ENCODE measurements around the gene ELOVL3.

Gene ELOVL3

DNA sequence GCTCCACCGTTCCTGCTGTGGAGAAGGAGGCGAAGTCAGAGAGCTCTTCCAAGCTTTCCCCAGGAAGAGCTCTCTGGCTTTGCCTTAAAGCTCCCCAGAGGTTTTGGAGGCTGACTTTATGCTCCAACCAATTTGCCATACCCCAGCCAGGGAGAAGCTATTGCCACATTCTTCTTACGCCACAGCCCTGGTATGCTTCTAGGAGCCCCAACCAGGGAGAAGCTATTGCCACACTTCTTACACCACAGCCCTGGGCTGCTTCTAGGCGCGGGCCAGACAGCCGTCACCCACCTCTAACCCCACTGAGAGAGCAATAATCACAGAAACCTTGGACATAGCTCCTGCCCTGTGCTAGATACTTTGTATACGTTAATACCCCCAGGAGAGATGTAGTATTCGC, 951 bp downstream of the ELOVL3 start:
- DNase-seq, result peak; percentile 78 to 83 (median 79)

DNA sequence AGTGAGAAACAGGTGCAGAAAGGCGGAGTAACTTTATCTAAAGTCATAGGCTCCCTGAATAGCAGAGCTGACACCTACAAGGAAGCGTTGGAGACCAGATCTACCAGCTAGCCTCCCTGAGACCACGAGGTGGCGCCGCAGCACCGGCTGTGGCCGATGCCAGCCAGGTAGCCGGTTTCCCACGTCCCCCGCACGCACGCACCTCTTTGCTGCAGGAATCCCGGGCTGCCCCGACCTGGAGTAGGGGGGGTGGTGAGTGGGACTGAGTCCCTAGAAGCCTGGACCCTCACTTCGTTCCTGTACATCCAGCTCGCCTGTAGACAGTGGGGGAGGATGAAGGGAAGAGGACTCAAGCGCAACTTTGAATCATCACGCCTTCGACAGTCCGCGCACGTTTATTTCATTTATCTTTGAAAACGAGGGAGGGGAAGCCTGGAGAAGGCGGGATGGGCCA, 3.7 kb downstream of the ELOVL3 start:
- DNase-seq, result peak; percentile 80 to 89 (median 85)

DNA sequence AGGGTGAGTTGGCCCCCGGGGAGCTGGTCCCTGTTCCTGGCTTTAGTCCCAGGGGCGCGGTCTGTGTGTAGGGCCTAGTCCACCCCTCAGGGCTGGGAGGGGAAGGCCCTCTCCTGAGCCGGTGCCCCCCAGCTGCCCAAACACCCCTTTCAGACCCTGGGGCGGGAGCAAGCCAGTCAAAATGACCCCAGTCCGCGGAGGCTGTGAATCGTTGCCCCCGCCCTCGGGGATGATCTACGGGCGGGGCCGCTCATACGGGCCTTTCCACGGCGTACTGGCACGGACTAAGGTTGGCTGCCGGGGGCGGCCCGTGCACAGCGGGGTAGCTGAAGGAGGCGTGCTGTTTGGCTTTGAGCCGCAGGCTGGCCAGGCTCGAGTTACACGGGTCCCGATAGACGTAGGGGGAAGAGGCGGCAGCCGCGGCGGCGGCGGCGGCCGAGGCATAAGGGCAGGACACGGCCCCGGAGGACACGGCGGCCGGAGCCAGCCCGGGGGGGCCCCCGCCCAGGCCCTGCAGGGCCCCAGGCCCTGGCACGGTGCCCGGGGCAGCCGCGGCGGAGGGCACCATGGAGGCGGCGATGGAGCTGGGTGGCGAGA, 4.3 kb downstream of the ELOVL3 start:
- peak in 1 of 3 donors; percentile 44 for DNase-seq

DNA sequence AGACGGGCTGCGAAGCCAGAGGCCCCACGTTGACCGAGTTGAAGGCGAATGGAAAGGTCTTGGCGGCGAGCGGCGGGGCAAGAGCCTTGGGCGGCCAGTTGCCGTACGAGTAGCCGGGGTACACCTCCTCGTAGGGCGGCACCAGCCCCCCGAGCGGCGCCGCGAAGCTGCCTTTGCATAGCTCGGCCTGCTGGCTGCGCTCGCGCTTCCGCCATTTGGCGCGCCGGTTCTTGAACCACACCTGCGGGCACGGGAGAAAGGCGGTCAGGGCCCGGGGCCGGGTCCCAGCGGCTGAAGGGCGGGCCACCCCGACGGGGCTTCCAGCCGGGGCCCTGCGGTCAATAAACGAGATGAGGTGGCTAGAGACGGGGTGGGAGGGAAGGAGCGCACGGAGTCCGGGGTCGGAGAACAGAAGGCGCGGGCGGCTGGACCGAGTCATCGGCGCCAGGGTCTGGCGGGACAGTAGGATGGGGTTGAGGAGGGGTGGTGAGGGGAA, 4.8 kb downstream of the ELOVL3 start:
- DNase-seq, result peak in 1 of 3 donors; percentile 46

- peak; percentile 72 to 84 (median 74) for DNase-seq
Observed at GRCh38 chr10:102231357-102232318, 5.5 kb downstream of the ELOVL3 start.

DNA sequence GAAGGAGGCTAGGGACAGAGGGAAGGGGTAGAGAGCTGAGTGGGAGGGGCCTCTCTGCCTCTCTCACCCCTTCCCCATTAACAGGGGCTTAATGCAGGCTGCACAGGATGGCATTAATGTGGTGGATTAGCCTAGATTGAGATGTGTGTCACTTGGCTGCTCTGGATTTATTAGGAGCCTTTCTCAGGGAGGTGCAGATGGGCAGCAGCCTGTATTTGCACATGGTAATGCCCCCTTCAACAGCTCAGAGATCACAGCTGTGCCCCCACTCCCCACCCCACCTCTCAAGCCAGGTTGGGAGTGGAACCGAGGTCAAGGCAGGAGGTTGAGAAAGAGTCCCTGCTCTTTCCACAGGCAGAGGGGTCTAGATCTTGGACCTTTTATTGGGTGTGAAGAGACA, 7.9 kb downstream of the ELOVL3 start:
- DNase-seq, result no peak

- DNase-seq, result no peak
Observed at GRCh38 chr10:102234888-102235597, 8.9 kb downstream of the ELOVL3 start.

DNA sequence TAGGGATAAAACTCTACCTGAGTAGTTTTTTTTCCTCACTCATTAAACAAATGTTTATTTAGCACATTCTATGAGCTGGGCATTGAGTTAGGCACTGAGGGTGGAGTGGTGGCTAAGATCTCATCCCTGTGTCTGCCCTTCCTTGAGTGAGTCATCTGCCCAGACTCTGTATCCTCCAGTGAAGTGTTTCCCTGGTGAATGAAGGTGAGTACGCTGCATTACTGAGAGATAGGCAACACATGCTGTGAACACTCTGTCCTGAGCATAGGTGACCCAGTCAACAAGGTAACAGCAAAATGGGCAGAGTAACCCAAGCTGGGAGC, 9.5 kb downstream of the ELOVL3 start:
- no peak for DNase-seq

DNA sequence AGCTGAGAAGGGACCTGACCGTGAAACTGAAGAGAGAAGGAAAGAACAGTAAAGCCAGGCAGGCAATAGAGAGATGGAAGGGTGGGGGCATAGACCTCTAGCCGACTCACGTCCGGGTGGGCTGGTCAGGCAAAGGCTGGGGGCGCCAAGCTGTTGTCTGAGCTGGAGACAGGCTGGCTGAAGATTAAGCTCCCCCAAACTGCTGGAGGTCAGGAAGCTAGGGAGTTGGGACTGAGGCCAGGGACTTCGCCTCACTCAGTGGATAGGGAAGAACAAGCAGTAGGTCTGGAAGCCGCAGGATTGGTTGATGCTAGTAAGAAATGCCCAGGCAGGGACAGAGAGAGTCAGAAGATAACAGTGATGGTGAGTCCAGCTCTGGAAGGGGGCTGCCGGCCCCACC, 9.9 kb downstream of the ELOVL3 start:
- no peak for DNase-seq

DNA sequence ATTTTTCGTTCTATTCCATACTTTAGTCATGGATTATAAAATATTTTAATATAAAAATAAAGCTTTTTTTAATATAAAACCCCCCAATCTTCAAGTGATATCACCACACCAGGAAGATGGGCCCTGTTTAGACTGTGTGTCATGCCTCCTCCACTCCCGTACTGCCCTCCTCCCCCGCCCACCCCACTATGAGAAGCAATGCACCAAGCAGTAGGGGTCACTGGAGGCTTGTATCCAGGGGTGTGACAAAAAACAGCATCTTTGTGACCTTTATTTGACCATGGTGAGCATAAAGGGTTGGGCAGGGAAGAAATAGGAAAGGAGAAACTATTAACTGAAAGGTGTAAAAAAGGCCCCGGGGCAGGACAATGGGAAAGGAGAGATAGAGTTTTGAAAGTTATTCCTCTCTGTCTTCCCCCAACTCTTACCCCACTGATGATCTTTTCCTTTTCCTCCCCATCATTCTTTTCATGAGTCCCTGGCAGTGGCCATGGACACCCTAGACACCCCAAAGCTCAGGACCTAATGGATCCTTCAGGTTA, 11.7 kb downstream of the ELOVL3 start:
- no peak for DNase-seq

- peak in 1 of 3 donors; percentile 36 for DNase-seq
Observed at GRCh38 chr10:102240467-102241031, 14.4 kb downstream of the ELOVL3 start.

- peak in 1 of 3 donors; percentile 12 for DNase-seq
Observed at GRCh38 chr10:102241032-102241443, 14.9 kb downstream of the ELOVL3 start.

GRCh38 chr10:102241444-102242117, 15.5 kb downstream of the ELOVL3 start, which contains the start of gene PITX3:
Gene PITX3 (minus strand): TSS chr10:102241512. CDS start chr10:102232080, 9,432 bp downstream.
- peak; percentile 96 to 98 (median 98) for DNase-seq

GRCh38 chr10:102242118-102242485, 16.0 kb downstream of the ELOVL3 start:
- DNase-seq, result no peak

GRCh38 chr10:102243309-102243708, 17.2 kb downstream of the ELOVL3 start:
- no peak for DNase-seq

GRCh38 chr10:102245082-102245931, 19.2 kb downstream of the ELOVL3 start, which contains the start of gene GBF1:
Gene GBF1 (plus strand): TSS chr10:102245532. CDS start chr10:102258939, 13,407 bp downstream.
- peak; percentile 96 to 100 (median 100) for DNase-seq

GRCh38 chr10:102245932-102246251, 19.8 kb downstream of the ELOVL3 start:
- DNase-seq, result no peak

GRCh38 chr10:102246261-102246660, 20.2 kb downstream of the ELOVL3 start:
- peak in 2 of 3 donors; percentile 51 to 54 for DNase-seq

DNA sequence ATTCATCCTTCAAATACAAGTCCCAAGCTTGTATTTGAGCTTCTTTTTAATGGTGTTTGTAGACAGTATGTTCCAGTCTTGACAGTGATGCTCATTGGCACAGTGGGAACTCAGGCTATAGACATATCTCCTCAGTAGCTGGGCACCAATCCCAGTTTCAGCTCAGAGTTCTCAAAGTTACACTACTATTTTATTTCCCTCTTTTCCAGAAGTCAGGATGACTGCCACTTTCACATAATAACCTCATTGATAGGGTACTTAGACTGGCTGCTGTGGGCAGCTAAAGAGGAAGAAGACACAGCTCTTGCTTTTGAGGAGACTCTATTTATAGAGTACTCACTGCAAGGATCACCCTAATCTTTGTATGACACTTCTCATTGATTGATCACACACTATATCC, 21.6 kb downstream of the ELOVL3 start:
- peak; percentile 39 to 58 (median 40) for DNase-seq

- DNase-seq, result peak in 2 of 3 donors; percentile 34 to 37
Observed at GRCh38 chr10:102252508-102252907, 26.4 kb downstream of the ELOVL3 start.

DNA sequence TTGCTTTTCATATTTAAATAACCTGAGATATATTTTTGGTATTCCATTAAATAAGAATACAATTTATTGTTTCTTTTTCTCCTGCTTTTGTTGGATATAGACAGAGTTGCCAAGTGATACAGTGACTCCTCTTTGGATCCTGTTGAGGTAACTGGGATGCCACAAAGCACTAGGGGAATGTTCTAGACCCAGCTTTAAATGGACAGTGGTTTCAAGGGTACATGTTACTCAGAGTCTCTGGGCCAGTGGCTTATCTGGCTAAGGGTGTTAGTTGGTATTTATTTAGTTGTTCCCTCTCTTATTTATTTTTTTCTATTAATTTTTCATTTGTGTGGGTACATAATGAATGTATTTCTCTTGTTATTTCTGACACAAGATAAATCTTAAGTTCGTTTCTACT, 28.3 kb downstream of the ELOVL3 start:
- DNase-seq, result no peak

All from suppressor macrophage treated with lipopolysaccharide for 1 hour (primary cell).